Stimulated activated CD8-positive, alpha-beta memory T cell treated with anti-CD3 and anti-CD28 coated beads, Interleukin-7, amount 100 ng/mL, for 48 hours (primary cell): ENCODE data around the gene ACTR1A.
"Not testable (repeated sequence)": the region's sequence is repeated elsewhere in the genome, so short reads cannot be mapped to it uniquely, and the experiment has no call there.

Source experiments
- DNase-seq, 2 donors: peaks; one replicate each; pipeline ENCODE4 v3.0.0-alpha.2; 2020; ENCODE audit warnings: low read depth in 1 of 2; ENCODE audit errors: extremely low read depth in 1 of 2

ACTR1A gene

DNA sequence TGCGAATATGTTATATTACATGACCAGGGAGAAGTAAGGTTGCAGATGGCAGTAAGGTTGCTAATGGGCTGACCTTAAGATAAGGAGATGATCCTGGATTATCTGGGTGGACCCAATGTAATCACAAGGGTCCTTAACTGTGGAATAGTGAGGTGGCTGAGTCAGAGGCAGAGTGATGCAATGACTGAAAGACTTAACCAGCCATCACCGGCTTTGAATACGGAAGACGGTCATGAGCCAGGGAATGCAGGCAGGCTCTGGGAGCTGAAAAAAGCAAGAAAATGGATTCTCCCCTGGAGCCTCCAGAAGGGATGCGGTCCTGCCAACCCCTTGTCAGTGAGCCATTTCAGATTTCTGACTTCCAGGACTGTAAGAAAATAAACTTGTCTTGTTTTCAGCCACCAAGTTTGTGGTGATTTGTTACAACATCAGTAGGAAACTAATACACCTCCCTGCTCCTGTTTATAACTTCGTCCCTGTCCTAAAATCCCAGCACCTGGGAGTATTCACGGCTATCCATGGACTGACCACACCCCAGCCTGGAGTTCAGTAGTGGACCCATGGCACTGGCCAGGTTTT is 46.5 kb downstream of the ACTR1A start:
- no peak for DNase-seq

GRCh38 chr10:102454662-102455487 is 47.6 kb downstream of the ACTR1A start:
- DNase-seq: not testable (repeated sequence)

GRCh38 chr10:102453502-102453901 is 49.0 kb downstream of the ACTR1A start:
- DNase-seq: no peak

DNA sequence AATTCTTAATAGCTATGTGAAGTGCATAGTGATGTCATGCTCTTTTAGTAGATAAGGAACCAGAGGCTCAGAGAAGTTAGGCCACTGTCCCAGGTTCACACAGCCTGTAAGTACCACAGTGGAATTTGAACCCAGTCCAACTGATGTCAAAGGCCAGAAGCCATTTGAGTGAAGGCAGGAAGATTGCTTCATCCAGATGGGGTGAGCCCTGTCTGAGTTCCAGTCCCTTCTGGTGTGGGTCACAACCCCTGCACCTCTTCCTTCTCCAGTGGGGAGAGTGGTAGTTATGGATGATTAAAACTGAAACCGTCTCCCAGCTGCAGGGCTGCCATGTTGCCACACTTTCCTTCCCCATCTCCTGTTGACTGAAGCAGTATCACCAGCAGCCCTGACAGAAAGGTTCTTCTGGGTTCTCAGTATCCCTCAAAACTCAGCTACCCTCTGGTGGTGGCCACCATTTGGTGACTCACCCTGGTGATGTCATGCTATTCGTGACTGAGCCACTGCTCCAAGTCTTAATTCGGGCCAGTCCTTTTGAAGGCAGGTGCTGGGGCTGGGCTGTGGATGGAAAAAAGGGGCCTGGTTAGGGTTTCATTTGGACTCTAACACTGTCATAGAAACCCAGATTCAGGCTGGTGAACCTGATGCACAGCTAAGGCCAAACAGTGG is 49.7 kb downstream of the ACTR1A start:
- peak; percentile 62 to 82 for DNase-seq

- DNase-seq: no peak
Observed at GRCh38 chr10:102451105-102451969, 51.2 kb downstream of the ACTR1A start, which contains the start of gene C10orf95. TSS of gene C10orf95 (minus strand) at chr10:102451543. CDS start at chr10:102451093, 450 bp downstream.

DNA sequence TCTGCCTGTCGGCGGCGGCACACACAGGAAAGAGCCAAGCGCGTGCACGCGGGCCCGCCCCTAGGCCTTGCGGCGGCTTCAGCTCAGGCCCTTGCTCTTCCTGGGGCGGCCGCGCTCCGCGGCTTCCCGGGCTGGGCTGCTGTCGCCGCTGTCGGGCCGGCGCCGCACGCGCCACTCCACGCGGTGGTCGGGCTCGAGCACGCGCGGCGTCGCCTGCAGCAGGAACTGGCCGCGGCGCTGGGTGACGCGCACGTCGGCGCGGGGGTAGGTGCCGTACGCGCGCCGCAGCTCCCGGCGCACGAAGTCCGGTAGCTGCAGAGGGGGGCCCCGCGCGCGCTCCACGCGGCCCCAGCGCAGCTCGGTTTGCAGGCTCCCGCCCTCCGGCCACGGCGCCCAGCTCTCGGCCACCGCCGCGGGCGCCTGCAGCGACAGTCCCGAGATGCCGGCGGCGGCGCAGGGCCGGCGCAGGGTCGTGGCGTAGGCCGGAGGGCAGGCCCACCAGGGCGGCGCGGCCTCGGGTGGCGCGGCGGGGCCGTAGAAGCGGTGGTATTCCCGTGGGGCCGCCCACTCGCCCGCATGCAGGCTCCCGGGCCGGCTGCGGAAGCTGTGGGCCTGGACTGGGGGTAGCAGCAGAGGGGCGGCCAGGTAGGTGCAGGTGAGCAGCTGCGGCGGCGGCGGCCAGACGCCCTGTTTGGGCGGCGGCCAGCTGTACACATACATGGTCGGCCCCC is 52.0 kb downstream of the ACTR1A start:
- DNase-seq: peak; percentile 74 to 83

DNA sequence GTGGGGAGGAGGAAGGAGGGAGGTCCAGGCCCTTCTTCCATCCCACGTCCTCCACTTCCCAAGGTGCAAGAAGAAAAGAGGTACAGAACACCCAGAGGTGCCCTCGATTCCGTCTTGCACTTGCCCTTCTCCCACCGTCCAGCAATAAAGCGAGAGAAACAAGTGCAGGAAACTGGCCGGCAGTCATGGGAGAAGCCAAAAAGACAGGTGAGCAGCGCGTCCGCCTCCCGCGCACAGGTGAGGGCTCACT is 52.5 kb downstream of the ACTR1A start:
- DNase-seq: no peak

DNA sequence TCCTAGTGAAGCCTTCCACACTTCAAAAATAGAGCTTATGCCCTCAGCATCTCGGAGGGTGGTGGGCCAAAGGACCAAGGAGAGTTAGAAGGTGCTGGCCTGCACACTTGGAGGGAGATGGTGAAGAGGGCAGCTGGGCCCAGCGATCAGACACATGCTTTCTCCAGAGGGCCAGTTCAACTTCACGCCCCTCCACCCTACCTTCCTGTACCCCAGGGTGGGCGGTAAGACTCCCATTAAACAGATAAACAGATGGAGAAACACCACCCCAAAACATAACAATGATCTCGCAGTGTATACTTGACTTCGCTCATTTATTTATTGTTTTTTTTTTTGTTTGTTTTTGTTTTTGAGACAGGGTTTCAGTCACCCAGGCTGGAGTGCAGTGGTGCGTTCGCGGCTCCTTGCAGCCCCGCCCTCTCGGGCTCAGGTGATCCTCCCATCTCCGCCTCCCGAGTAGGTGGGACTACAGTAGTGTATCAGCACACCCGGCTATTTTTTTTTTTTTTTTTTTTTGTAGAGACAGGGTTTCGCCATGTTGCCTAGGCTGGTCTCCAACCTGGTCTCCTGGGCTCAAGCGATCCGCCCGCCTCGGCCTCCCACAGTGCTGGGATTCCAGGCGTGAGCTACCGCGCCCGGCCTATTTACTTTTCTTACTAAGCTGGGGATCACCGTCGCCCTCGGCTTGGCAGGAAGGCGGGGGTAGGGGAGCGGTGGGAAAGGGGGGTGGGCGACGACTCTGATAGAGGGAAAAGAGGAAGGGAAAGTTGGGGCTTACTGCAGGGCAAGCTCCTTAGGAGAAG is 53.0 kb downstream of the ACTR1A start:
- DNase-seq: peak; percentile 66 to 83

GRCh38 chr10:102444851-102445250 is 57.7 kb downstream of the ACTR1A start:
- no peak for DNase-seq

- DNase-seq: no peak
Observed at GRCh38 chr10:102438374-102438773, 64.1 kb downstream of the ACTR1A start.

GRCh38 chr10:102437515-102437914 is 65.0 kb downstream of the ACTR1A start:
- DNase-seq: no peak

DNA sequence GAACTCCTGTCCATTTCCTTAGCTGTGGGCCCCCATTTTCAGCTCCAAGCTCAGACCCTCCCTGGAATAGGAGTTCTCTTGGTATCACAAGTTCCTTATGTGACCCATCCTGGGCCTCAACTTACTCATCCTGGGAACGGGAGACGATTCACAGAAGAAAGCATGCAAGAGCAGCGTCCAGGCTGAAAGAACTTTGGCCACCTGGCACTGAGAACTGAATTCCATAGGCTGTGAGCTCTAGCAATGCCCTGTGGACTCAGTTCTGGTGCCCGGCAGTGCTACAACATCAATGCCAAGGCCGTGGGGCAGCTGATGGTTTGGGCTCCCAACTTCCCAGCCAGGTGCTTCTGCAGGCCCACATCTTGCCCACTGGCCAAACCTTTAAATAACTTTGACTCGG is 66.2 kb downstream of the ACTR1A start:
- no peak for DNase-seq

DNA sequence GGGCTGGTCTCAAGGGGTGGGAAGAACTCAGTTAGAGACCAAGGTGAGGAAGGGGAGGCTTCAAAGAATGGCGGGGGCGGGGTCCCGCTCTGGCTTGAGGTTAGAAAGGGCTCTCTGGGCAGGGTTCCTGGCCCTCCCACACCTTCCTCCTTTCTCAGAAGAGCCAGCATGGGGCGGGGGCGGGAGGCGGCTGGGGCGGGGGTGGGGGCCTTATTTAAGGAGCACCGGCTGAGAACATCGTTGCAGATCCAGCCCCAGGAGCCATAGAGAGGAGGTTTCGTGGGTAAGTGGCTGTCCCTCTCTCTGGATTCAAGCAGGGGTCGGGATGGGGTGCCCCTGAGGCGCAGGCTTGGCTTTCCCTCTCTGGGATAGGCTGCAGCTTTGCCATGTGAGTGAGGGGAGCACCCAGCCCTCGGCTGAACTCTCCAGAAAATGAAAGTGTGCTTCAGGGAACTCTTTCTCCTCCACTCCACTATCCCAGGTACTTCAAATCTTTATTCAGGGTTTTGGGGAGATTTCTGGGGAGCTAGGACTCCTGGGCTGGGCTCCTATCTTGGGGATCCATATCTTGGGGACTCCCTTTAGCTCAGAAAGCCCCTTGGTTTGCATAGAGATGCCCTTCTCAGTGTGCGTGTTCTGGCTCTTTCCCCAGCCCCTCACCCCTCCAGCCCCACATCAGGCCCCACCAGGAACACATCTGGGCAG is 66.8 kb downstream of the ACTR1A start:
- DNase-seq: peak in 1 of 2 donors; percentile 50

- DNase-seq: no peak
Observed at GRCh38 chr10:102435133-102435497, 67.4 kb downstream of the ACTR1A start.

- no peak for DNase-seq
Observed at GRCh38 chr10:102434394-102435132, 67.9 kb downstream of the ACTR1A start.

DNA sequence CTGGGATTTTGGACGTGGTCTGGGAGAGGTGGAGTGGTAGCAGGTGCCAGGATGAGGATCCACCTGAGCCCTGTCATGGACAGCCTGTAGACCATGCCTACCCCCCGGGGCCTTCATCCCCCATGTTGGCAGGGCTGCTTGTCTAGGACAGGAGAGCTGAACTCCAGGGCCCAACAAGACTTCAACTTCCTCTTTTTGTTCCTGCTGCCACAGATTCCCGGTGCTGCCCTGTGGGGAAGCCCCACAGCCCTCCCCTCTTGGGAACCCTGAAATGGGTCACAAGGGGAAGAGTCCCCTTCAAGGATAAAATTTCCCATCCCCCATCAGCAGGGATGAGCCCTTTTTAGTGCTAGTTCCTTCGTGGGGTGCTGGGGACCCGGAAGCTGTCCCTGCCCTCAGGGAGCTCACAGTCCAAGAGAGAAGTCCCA is 68.9 kb downstream of the ACTR1A start:
- no peak for DNase-seq

- DNase-seq: peak; percentile 90 to 93
Observed at GRCh38 chr10:102432162-102432950, 70.2 kb downstream of the ACTR1A start, which contains the start of gene CUEDC2. TSS of gene CUEDC2 (minus strand) at chr10:102432574. CDS start at chr10:102425188, 7,386 bp downstream.
